Stimulated activated CD4-positive, alpha-beta T cell treated with anti-CD3 and anti-CD28 coated beads, Interleukin-12 subunit alpha, Interleukin-12 subunit beta, amount 100 ng/mL, for 4 hours (primary cell): ENCODE data around the gene PNPLA7.
A peak's percentile ranks its signal among the peaks of the same experiment; 100 is the strongest.
"Not testable (repeated sequence)": the region's sequence is repeated elsewhere in the genome, so short reads cannot be mapped to it uniquely, and the experiment has no call there.

Source experiments
- DNase-seq: peaks from one replicate; pipeline ENCODE4 v3.0.0-alpha.2; 2020

The PNPLA7 gene

DNA sequence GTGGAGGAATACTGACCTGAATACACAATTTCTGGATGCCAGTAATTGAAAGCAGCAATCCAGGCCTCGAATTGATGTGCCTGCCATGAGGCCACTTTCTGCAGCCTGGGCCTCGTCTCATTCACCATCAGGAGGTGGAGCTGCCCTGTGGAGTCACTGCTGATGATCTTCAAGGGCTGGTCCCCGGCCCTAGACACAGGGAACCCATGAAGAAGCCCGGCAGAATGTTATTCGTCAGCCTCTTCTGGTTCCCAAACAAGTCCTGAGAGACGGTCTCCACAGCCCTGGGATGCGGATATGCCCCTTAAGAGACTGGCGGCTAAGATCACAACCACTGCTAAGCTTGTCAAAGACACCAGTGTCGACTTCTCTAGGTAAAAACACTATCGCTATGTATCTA lies 24.0 kb upstream of the PNPLA7 start:
- no peak for DNase-seq

DNA sequence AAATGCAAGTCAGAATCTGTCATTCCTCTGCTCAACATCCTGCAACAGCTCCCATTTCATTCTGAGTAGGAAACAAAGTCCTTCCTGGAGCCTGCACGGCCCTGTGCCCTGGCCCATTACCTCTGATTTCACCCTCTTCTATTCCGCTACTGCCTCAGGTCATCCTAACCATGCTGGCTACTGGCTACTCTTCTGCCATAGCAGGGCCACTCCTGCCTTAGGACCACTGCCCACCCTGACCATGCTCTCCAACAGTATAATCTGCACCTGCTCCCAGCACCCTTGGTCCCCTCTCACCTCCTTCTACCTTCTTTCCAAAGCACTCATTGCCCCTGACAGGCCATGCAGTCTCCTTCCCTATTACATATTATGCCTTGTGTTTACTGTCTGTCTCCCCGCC lies 20.4 kb upstream of the PNPLA7 start:
- DNase-seq = no peak

GRCh38 chr9:137569609-137570203 lies 19.5 kb upstream of the PNPLA7 start:
- no peak for DNase-seq

DNA sequence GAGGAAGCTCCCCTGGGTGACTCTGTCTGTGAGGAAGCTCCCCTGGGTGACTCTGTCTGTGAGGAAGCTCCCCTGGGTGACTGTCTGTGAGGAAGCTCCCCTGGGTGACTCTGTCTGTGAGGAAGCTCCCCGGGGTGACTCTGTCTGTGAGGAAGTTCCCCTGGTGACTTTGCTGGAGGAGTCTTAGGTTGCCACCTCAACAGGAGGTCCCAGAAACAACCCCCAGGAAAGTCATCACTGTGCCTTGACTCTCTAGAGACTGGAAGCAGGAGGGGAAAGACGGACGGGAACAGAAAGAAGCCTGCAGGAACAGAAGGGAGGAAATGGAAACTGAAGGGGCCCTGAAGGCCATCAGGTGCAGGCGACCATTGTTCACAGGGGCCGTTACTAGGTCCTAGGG lies 18.2 kb upstream of the PNPLA7 start:
- DNase-seq = not testable (repeated sequence)

DNA sequence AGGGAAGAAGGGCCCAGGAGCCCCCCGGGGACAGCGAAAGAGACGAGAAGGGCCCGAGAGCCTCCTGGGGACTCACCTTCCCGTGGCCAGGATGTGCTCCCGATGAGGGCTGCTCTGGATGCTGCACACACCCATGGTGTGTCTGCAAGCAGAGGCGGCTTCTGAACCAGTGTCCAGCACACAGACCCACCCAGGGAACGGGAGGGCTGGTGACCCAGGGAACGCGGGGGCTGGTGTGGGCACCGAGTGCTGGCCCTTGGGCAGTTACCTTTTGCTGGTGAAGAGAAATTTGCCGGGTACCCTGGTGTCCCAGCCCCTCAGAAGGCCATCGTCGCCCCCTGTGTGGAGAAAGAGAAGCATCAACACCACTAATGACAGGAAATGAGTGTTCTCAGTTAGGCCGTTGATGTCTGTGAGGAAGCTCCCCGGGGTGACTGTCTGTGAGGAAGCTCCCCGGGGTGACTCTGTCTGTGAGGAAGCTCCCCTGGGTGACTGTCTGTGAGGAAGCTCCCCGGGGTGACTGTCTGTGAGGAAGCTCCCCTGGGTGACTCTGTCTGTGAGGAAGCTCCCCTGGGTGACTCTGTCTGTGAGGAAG lies 14.7 kb upstream of the PNPLA7 start:
- no peak for DNase-seq

GRCh38 chr9:137564134-137564533 lies 13.9 kb upstream of the PNPLA7 start:
- no peak for DNase-seq

- no peak for DNase-seq
Observed at GRCh38 chr9:137558127-137558526, 7.9 kb upstream of the PNPLA7 start.

GRCh38 chr9:137556069-137556838 lies 6.1 kb upstream of the PNPLA7 start:
- DNase-seq = no peak

DNA sequence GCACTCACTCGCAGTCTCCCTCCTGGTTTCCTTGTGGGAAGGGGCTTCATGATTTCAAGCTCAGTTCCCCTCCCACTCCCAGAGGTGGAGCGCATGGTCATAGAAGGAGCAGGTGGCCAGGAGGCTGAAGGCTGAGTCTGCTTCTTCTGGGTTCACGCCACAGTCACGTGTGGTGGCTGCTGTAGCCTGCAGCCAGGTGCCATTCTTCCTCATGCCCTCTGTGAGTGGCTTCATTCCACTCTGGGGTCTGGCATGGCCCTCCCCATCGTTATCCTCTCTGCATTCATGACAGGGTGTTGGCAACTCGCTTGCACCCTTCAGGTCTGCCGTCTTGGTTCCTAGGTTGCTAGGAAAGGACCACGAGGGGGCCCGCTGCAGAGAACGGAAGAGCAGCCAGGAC lies 5.0 kb upstream of the PNPLA7 start:
- DNase-seq = no peak

- no peak for DNase-seq
Observed at GRCh38 chr9:137554349-137554748, 4.1 kb upstream of the PNPLA7 start.

- DNase-seq = not testable (repeated sequence)
Observed at GRCh38 chr9:137553654-137554053, 3.5 kb upstream of the PNPLA7 start.

DNA sequence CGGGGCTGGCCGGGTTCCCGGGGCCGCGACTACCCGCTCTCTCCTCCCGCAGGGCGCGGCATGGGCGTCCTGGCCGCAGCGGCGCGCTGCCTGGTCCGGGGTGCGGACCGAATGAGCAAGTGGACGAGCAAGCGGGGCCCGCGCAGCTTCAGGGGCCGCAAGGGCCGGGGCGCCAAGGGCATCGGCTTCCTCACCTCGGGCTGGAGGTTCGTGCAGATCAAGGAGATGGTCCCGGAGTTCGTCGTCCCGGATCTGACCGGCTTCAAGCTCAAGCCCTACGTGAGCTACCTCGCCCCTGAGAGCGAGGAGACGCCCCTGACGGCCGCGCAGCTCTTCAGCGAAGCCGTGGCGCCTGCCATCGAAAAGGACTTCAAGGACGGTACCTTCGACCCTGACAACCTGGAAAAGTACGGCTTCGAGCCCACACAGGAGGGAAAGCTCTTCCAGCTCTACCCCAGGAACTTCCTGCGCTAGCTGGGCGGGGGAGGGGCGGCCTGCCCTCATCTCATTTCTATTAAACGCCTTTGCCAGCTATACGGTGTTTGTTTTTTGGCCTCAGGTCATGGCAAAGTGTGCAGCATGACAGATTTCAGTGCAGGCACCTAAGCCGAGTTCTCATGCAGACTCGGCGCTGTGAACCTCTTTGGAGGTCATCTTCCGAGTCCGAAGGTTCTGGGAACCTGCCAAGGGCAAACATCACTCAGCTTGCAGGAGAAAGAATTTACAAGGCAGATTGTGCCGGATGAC lies 2.0 kb upstream of the PNPLA7 start:
- DNase-seq = peak; percentile 23

GRCh38 chr9:137551264-137552021 lies 1.2 kb upstream of the PNPLA7 start, which contains the start of gene MRPL41:
Gene MRPL41 (plus strand): TSS chr9:137551879. CDS start chr9:137552082, 203 bp downstream.
- peak; percentile 90 for DNase-seq

- not testable (repeated sequence) for DNase-seq
Observed at GRCh38 chr9:137550958-137551263, 709 bp upstream of the PNPLA7 start.

GRCh38 chr9:137547687-137548543 lies 2.3 kb downstream of the PNPLA7 start:
- DNase-seq = no peak

DNA sequence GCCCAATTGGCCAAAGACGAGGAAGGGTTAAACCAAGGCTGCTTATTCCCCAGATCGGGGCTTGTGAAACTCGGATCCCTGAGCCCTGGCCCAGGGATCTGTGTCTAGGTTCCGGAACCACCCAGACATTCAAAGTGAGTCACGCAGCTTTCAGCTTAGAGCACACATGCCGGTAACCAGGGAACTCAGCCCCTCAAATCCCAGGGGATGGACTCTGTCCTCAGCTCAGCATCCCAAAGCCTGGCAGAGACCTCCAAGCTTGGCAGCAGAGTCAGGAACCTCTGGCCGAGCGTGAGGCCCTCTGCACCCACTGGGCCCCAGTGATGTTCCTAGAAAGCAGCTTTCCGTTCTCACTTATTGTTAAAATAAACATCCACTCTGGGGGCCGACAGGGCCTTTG lies 5.1 kb downstream of the PNPLA7 start:
- no peak for DNase-seq

- no peak for DNase-seq
Observed at GRCh38 chr9:137544176-137544760, 5.9 kb downstream of the PNPLA7 start.

- DNase-seq = no peak
Observed at GRCh38 chr9:137543237-137543963, 6.8 kb downstream of the PNPLA7 start.

GRCh38 chr9:137542486-137542885 lies 7.7 kb downstream of the PNPLA7 start:
- DNase-seq = no peak

DNA sequence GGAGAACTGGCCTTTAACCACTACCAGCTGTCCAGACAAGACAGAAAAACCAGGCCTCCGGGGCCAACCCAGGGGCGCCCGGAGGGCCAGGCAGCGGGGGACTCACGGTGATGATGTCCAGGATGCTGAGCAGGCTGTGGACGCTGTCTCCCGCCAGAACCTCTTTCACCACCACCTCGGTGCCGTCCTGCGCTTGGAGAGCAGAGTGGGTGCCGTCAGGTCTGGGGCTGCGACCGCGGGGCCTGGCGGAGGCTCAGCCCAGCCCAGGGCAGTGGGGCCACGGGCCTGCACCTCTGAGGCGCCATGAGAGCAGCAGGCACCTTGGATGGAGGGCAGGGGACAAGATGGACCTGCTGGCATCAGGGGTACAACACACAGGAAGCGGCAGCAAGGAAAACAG lies 9.7 kb downstream of the PNPLA7 start:
- DNase-seq = no peak

DNA sequence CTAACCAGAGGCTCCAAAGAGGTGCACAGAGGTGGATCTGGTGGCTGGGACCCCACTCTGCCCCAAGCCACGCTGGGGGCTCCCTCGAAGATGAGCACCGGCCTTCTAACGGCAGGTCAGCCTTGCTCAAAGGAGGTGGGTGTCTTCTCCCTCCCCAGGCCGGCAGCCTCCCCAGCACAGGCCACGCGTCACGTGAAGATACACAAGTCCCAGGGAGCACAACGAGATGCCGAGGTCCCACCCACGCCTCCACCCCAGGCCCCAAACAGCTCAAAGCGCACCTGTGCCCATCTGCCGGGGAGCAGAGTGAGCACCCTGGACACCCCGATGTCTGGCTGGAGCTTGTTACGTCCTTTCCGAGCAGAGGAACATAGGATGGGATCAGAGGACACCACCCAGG lies 12.1 kb downstream of the PNPLA7 start:
- DNase-seq = no peak
